ENCODE data around the gene KRT82. TPM values are rescaled to one million over a fixed set of nuclear protein-coding genes. Genes with fewer than 3 reads are reported as not detected.

Gene KRT82
- total RNA-seq, 4 donors from 2014 or later: not detected

DNA sequence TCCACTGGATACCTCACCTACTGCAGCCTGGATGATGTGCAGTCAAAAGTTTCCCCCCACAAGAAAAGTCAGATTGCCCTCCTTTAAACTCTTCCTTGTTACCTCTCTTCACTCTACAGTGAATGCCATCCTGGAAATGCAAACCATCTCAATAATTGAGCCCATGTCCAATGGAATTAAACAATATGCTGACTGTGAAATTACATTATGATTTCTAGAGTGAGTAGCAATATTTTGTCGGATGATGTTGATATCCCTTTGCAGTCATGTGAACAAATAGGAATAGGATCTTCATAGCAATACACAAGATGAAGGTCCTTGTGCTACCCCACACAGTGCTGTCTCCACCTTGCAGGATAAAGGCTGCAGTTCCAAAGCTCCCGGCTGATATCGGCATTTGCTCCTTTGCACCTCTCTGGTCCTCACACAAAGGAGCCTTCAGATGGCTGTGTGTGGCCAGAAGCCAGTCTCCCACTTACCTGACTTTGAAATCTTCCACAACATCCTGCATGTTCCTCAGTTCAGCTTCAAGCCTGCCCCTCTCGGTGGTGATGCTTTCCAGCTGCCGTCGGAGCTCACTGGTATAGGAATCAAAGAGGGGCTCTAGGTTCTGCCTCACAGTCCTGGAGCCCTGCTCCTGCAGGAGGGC, 26.5 kb upstream of the KRT82 start:
- Histone ChIP-seq H3K4me3 (no peak overlapping the region), H3K27me3 (no peaks in the 10 kb centered on the region), H3K36me3 (no peaks in the 10 kb centered on the region), H3K4me1 (peaks cover 0 to 15% (median 6%) of the 10 kb centered on the region in 4 donors), H3K27ac (no peak overlapping the region), H3K9me3 (no peaks in the 10 kb centered on the region)
- DNase-seq: no peak
- intact Hi-C loops (cut with DNase I; ENCODE audit: low total_unique reads) (no loop called here), in situ Hi-C loops (cut with MboI; ENCODE audit: low pct_ligation_motif_present in 1 of 4, low pct_unique_long_range_greater_than_20kb in 1 of 4, low sequenced_read_pairs in 3 of 4) (no loop called here)
- 75 to 86% methylated on average over 1 to 6 of the region's 6 CpGs for WGBS, 2 donors (ENCODE audit: low coverage in 1 of 2)
- no peak for TF ChIP-seq EP300 (IDR thresholded peaks at IDR 0.05; ENCODE audit: low read depth)
- TF ChIP-seq, protein P1, sequence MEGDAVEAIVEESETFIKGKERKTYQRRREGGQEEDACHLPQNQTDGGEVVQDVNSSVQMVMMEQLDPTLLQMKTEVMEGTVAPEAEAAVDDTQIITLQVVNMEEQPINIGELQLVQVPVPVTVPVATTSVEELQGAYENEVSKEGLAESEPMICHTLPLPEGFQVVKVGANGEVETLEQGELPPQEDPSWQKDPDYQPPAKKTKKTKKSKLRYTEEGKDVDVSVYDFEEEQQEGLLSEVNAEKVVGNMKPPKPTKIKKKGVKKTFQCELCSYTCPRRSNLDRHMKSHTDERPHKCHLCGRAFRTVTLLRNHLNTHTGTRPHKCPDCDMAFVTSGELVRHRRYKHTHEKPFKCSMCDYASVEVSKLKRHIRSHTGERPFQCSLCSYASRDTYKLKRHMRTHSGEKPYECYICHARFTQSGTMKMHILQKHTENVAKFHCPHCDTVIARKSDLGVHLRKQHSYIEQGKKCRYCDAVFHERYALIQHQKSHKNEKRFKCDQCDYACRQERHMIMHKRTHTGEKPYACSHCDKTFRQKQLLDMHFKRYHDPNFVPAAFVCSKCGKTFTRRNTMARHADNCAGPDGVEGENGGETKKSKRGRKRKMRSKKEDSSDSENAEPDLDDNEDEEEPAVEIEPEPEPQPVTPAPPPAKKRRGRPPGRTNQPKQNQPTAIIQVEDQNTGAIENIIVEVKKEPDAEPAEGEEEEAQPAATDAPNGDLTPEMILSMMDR (IDR thresholded peaks at IDR 0.05): no peak
- TF ChIP-seq POLR2AphosphoS5 (IDR thresholded peaks at IDR 0.05): no peak
- no peak for TF ChIP-seq POLR2A (IDR thresholded peaks at IDR 0.05)

- no peak for TF ChIP-seq POLR2AphosphoS5 (IDR thresholded peaks at IDR 0.05)
- TF ChIP-seq EP300 (IDR thresholded peaks at IDR 0.05; ENCODE audit: low read depth): no peak
- TF ChIP-seq POLR2A (IDR thresholded peaks at IDR 0.05): no peak
- TF ChIP-seq, protein P1 (IDR thresholded peaks at IDR 0.05): no peak
- peaks cover 0 to 9% (median 4%) of the 10 kb centered on the region in 4 donors for H3K4me1 ChIP-seq
Measured at GRCh38 chr12:52428121-52428520, 22.0 kb upstream of the KRT82 start.

DNA sequence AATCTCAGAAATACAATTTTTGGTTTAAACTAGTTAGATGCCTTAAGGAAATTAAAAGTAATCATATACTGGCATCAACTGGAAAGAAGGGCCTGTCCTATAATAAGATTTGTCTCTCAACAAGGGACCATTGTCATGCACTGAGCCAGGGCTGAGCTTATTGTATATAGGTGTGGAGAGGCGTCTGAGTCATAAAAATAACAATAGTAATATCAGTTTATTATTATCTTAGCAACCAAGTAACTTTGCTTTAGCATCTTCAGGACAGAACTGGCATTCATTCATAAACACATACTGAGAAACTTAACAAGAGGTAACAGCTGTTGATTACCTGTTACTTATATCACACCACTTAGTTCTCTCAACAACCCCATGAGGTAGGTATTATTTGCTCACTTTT, 20.9 kb upstream of the KRT82 start:
- DNase-seq: no peak
- no peaks in the 10 kb centered on the region for H3K36me3 ChIP-seq
- WGBS, 2 donors (ENCODE audit: low coverage in 1 of 2): 45 to 47% methylated on average over 1 of the region's 1 CpG
- intact Hi-C loops (cut with DNase I; ENCODE audit: low total_unique reads) (no loop called here), in situ Hi-C loops (cut with MboI; ENCODE audit: low pct_ligation_motif_present in 1 of 4, low pct_unique_long_range_greater_than_20kb in 1 of 4, low sequenced_read_pairs in 3 of 4) (no loop called here)
- no peaks in the 10 kb centered on the region for H3K27me3 ChIP-seq
- no peak overlapping the region for H3K27ac ChIP-seq
- H3K4me1 ChIP-seq: peaks cover 0 to 13% (median 5%) of the 10 kb centered on the region in 4 donors
- TF ChIP-seq POLR2AphosphoS5 (IDR thresholded peaks at IDR 0.05): no peak
- TF ChIP-seq EP300 (IDR thresholded peaks at IDR 0.05; ENCODE audit: low read depth): no peak
- TF ChIP-seq, protein P1 (IDR thresholded peaks at IDR 0.05): no peak
- no peak for TF ChIP-seq POLR2A (IDR thresholded peaks at IDR 0.05)
- no peaks in the 10 kb centered on the region for H3K9me3 ChIP-seq
- H3K4me3 ChIP-seq: no peak overlapping the region

More at GRCh38 chr12:52428121-52428520, 22.0 kb upstream of the KRT82 start:
- intact Hi-C loops (cut with DNase I; ENCODE audit: low total_unique reads): no loop called here
- no peak overlapping the region for H3K4me3 ChIP-seq
- WGBS, 2 donors (ENCODE audit: low coverage in 1 of 2): 90% methylated on average over 10 of the region's 10 CpGs; no CpG with 5 or more reads in 1 of the 2 donors
- no peaks in the 10 kb centered on the region for H3K36me3 ChIP-seq
- H3K27ac ChIP-seq: no peak overlapping the region
- in situ Hi-C loops (cut with MboI; ENCODE audit: low pct_ligation_motif_present in 1 of 4, low pct_unique_long_range_greater_than_20kb in 1 of 4, low sequenced_read_pairs in 3 of 4): no loop called here
- DNase-seq: no peak
- H3K27me3 ChIP-seq: no peaks in the 10 kb centered on the region
- H3K9me3 ChIP-seq: no peaks in the 10 kb centered on the region

- in situ Hi-C loops (cut with MboI; ENCODE audit: low pct_ligation_motif_present in 1 of 4, low pct_unique_long_range_greater_than_20kb in 1 of 4, low sequenced_read_pairs in 3 of 4) (no loop called here), intact Hi-C loops (cut with DNase I; ENCODE audit: low total_unique reads) (no loop called here)
- no peak overlapping the region for H3K27ac ChIP-seq
- H3K27me3 ChIP-seq: no peaks in the 10 kb centered on the region
- TF ChIP-seq EP300 (IDR thresholded peaks at IDR 0.05; ENCODE audit: low read depth) (no peak), POLR2A (IDR thresholded peaks at IDR 0.05) (no peak), POLR2AphosphoS5 (IDR thresholded peaks at IDR 0.05) (no peak)
- TF ChIP-seq, protein P1 (IDR thresholded peaks at IDR 0.05): no peak
- DNase-seq: no peak
- H3K4me3 ChIP-seq: no peak overlapping the region
- peaks cover 0 to 13% (median 5%) of the 10 kb centered on the region in 4 donors for H3K4me1 ChIP-seq
- 79 to 100% methylated on average over 1 to 2 of the region's 2 CpGs for WGBS, 2 donors (ENCODE audit: low coverage in 1 of 2)
- H3K9me3 ChIP-seq: no peaks in the 10 kb centered on the region
- H3K36me3 ChIP-seq: no peaks in the 10 kb centered on the region
Measured at GRCh38 chr12:52426034-52426433, 19.9 kb upstream of the KRT82 start.

Data from transverse colon (tissue), 4 donors.